GM12878 (cell line): ENCODE measurements around the gene CDCP1.

Source experiments
- CBX3 ChIP-seq: fragments of 200-600 bp; sonication (generic); IDR thresholded peaks from 2 replicates; pipeline ENCODE4 v1.6.1; 2016; ENCODE audit warnings: low read depth, borderline replicate concordance
- ZNF217 ChIP-seq: fragments of 450-650 bp; IDR thresholded peaks from 2 replicates; pipeline ENCODE4 v1.6.1; 2017; ENCODE audit warnings: antibody characterized with exemption, mild to moderate bottlenecking
- TF ChIP-seq, protein P1 (sequence below), 3 experiments: IDR thresholded peaks in 2 of 3; conservative IDR thresholded peaks in 1 of 3; 2 replicates each; pipeline ENCODE4 v1.5.1; 2011; ENCODE audit warnings: low read depth in 3 of 3, low read length in 3 of 3, mild to moderate bottlenecking in 3 of 3, control low read depth in 2 of 3, moderate library complexity in 2 of 3, inconsistent platforms in 1 of 3, mixed read lengths in 1 of 3; ENCODE audit not compliant: control insufficient read depth in 2 of 3, insufficient read depth in 1 of 3; ENCODE audit errors: extremely low read depth in 1 of 3

GRCh38 chr3:45120359-45121158, 25.6 kb downstream of the CDCP1 start:
- TF ChIP-seq ZNF217 (no peak), CBX3 (no peak)
- TF ChIP-seq, protein P1, sequence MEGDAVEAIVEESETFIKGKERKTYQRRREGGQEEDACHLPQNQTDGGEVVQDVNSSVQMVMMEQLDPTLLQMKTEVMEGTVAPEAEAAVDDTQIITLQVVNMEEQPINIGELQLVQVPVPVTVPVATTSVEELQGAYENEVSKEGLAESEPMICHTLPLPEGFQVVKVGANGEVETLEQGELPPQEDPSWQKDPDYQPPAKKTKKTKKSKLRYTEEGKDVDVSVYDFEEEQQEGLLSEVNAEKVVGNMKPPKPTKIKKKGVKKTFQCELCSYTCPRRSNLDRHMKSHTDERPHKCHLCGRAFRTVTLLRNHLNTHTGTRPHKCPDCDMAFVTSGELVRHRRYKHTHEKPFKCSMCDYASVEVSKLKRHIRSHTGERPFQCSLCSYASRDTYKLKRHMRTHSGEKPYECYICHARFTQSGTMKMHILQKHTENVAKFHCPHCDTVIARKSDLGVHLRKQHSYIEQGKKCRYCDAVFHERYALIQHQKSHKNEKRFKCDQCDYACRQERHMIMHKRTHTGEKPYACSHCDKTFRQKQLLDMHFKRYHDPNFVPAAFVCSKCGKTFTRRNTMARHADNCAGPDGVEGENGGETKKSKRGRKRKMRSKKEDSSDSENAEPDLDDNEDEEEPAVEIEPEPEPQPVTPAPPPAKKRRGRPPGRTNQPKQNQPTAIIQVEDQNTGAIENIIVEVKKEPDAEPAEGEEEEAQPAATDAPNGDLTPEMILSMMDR (IDR thresholded peaks at IDR 0.05 in 2 of 3, conservative IDR thresholded peaks at IDR 0.05 in 1 of 3; ENCODE audit: control insufficient read depth in 2 of 3, extremely low read depth in 1 of 3, insufficient read depth in 1 of 3, low read depth in 3 of 3, low read length in 3 of 3): no peak
